WTC11 (cell line): ENCODE results near the gene NT5C3B. TPM values are rescaled to one million over a fixed set of nuclear protein-coding genes. Genes with fewer than 3 reads are reported as not detected.
A peak's percentile ranks its signal among the peaks of the same experiment; 100 is the strongest.

Experiments
- ATAC-seq: fragments of 200-7000 bp; cut with Tn5 transposase; 2 replicates; pipeline ENCODE4 v1.10.0; 2021; ENCODE audit warnings: mild to moderate bottlenecking, moderate library complexity
- Bru-seq: library from RNA; stranded (reverse); fragments of 400-500 nt; gene quantifications from one replicate; lab custom pipeline; 2021; lab: Mats Ljungman, UMichigan
- CTCF ChIA-PET: fragments of 300-600 bp; sonication (Branson Sonifier 250); formaldehyde crosslinking; loops from one replicate; lab custom pipeline; 2021; ENCODE audit warnings: antibody characterized with exemption; lab: Charles Lee
- POLR2A ChIA-PET: fragments of 350-600 bp; sonication (Branson Sonifier 250); formaldehyde crosslinking; loops from one replicate; lab custom pipeline; 2021; ENCODE audit warnings: antibody characterized with exemption; lab: Charles Lee
- DNase-seq: peaks from one replicate; pipeline ENCODE4 v3.0.0; 2021; ENCODE audit warnings: low spot score
- H3K27ac Mint-ChIP-seq: 2 replicates; pipeline ENCODE4 v1.8.0; 2021; ENCODE audit warnings: mixed read lengths
- H3K27me3 Mint-ChIP-seq: 2 replicates; pipeline ENCODE4 v1.8.0; 2021; ENCODE audit warnings: low read depth, mild to moderate bottlenecking, moderate library complexity, mixed read lengths
- H3K36me3 Mint-ChIP-seq: 2 replicates; pipeline ENCODE4 v1.8.0; 2021; ENCODE audit warnings: mixed read lengths
- H3K4me1 Mint-ChIP-seq: 2 replicates; pipeline ENCODE4 v1.8.0; 2022; ENCODE audit warnings: mixed read lengths
- H3K4me3 Mint-ChIP-seq: 2 replicates; pipeline ENCODE4 v1.8.0; 2021; ENCODE audit warnings: mild to moderate bottlenecking, moderate library complexity, mixed read lengths
- H3K9me3 Mint-ChIP-seq: 2 replicates; pipeline ENCODE4 v1.8.0; 2021; ENCODE audit warnings: mixed read lengths
- AFF4 ChIP-seq: sonication (generic); formaldehyde crosslinking; IDR thresholded peaks from 2 replicates; pipeline ENCODE4 v1.8.1; 2023; ENCODE audit warnings: mild to moderate bottlenecking, missing genetic modification reagents, borderline replicate concordance
- ARID4B ChIP-seq: sonication (generic); formaldehyde crosslinking; IDR thresholded peaks from 2 replicates; pipeline ENCODE4 v1.8.0; 2023; ENCODE audit warnings: missing genetic modification reagents, mild to moderate bottlenecking, borderline replicate concordance
- E2F1 ChIP-seq: sonication (generic); formaldehyde crosslinking; IDR thresholded peaks from 2 replicates; pipeline ENCODE4 v1.8.0; 2022; ENCODE audit warnings: mild to moderate bottlenecking, missing genetic modification reagents
- ETV6 ChIP-seq: sonication (generic); formaldehyde crosslinking; IDR thresholded peaks from 2 replicates; pipeline ENCODE4 v1.8.1; 2022; ENCODE audit warnings: mild to moderate bottlenecking, missing genetic modification reagents
- HMGXB4 ChIP-seq: sonication (generic); formaldehyde crosslinking; IDR thresholded peaks from 2 replicates; pipeline ENCODE4 v1.8.1; 2023; ENCODE audit warnings: mild to moderate bottlenecking, moderate library complexity, missing genetic modification reagents
- MAX ChIP-seq: sonication (generic); formaldehyde crosslinking; IDR thresholded peaks from 2 replicates; pipeline ENCODE4 v1.8.0; 2022; ENCODE audit warnings: mild to moderate bottlenecking, missing genetic modification reagents
- MYBL2 ChIP-seq: sonication (generic); formaldehyde crosslinking; IDR thresholded peaks from 2 replicates; pipeline ENCODE4 v1.8.1; 2023; ENCODE audit warnings: mild to moderate bottlenecking, moderate library complexity, missing genetic modification reagents
- RORB ChIP-seq: fragments of 250-450 bp; sonication (Bioruptor Pico); IDR thresholded peaks from 2 replicates; pipeline ENCODE4 v1.9.0; 2021; ENCODE audit warnings: mild to moderate bottlenecking
- ZNF138 ChIP-seq: sonication (generic); formaldehyde crosslinking; conservative IDR thresholded peaks from 2 replicates; pipeline ENCODE4 v1.8.1; 2022; ENCODE audit warnings: mild to moderate bottlenecking, moderate library complexity, missing genetic modification reagents
- ZNF425 ChIP-seq: fragments of 250-450 bp; sonication (Bioruptor Pico); conservative IDR thresholded peaks from 2 replicates; pipeline ENCODE4 v1.9.0; 2021; ENCODE audit warnings: mild to moderate bottlenecking
- long read RNA-seq, 3 experiments: library from RNA in 1 of 3; library from capped mRNA in 1 of 3; library from polyadenylated mRNA in 1 of 3; unstranded in 2 of 3; stranded (forward) in 1 of 3; transcript quantifications; one replicate each; pipeline ENCODE4 v2.0.0, GENCODE V29; 2021
- total RNA-seq: library from RNA; stranded (reverse); gene quantifications from 3 replicates; pipeline ENCODE4 v1.2.3, GENCODE V29; 2021

Gene NT5C3B
- total RNA-seq (58.1 to 62.9 TPM (median 59.4 TPM) in 3 replicates), Bru-seq, nascent RNA (percentile 69 among the genes with signal in this experiment)
- long read RNA-seq, experiment 1, transcript NT5C3B-216 (8 exons, 1,534 nt) = major isoform, 109 of 203 reads
- long read RNA-seq, experiment 1, transcript NT5C3B-206 (9 exons, 1,573 nt) = minor isoform, 9 of 203 reads
- long read RNA-seq, experiment 1, transcript NT5C3B-203 (9 exons, 975 nt) = minor isoform, 33 of 203 reads
- long read RNA-seq, experiment 1, partial matches to known transcripts = 6 of 203 reads
- long read RNA-seq, experiment 1, other reads (novel, unspliced or antisense) = 40 of 203 reads
- long read RNA-seq, experiment 2, transcript NT5C3B-216 (8 exons, 1,534 nt) = major isoform, 45 of 86 reads
- long read RNA-seq, experiment 2, transcript NT5C3B-203 (9 exons, 975 nt) = minor isoform, 6 of 86 reads
- long read RNA-seq, experiment 2, partial matches to known transcripts = 4 of 86 reads
- long read RNA-seq, experiment 2, other reads (novel, unspliced or antisense) = 26 of 86 reads
- long read RNA-seq, experiment 3, transcript NT5C3B-203 (9 exons, 975 nt) = major isoform, 36 of 58 reads
- long read RNA-seq, experiment 3, transcript NT5C3B-216 (8 exons, 1,534 nt) = minor isoform, 5 of 58 reads
- long read RNA-seq, experiment 3, partial matches to known transcripts = 3 of 58 reads
- long read RNA-seq, experiment 3, other reads (novel, unspliced or antisense) = 14 of 58 reads

GRCh38 chr17:41835800-41836549 is at the start of gene NT5C3B:
NT5C3B (minus strand) TSS chr17:41836232; CDS start chr17:41836193, 39 bp downstream.
- Mint-ChIP-seq H3K4me3 (peak within 1 kb of the TSS; percentile 81), H3K27me3 (peaks cover 14% of the 10 kb centered on the region), H3K4me1 (peaks cover 9% of the 10 kb centered on the region), H3K27ac (no peak within 1 kb of the TSS), H3K36me3 (peaks cover 22% of the 10 kb centered on the region), H3K9me3 (no peaks in the 10 kb centered on the region)
- ATAC-seq (peak; percentile 84), DNase-seq (peak; percentile 60)
- CTCF ChIA-PET = interaction anchor here (1.0 to 1.9 kb wide), 6 partner anchors 25 to 140 kb away, joined by 5 to 10 read pairs (median 6); partner anchors contain the start of genes JUP and P3H4
- POLR2A ChIA-PET = interaction anchor here (0.6 to 1.2 kb wide), 3 partner anchors 9 to 50 kb away, joined by 3 to 7 read pairs (median 3); partner anchors contain the start of genes JUP and KLHL11
- TF ChIP-seq AFF4 (CRISPR knock-in tag) (0 out of 2 replicates have a peak, but pooled peaks have one; percentile 40), ARID4B (CRISPR knock-in tag) (no peak), ETV6 (CRISPR knock-in tag) (peak; percentile 49), E2F1 (CRISPR knock-in tag) (no peak), HMGXB4 (peak; percentile 66)

- no peak for DNase-seq
- Mint-ChIP-seq H3K27me3 (no peaks in the 10 kb centered on the region), H3K9me3 (no peaks in the 10 kb centered on the region), H3K4me1 (no peaks in the 10 kb centered on the region), H3K27ac (0 out of 2 replicates have a peak overlapping the region, but pooled peaks have one; percentile 27), H3K4me3 (no peak overlapping the region), H3K36me3 (peaks cover 77% of the 10 kb centered on the region)
- no peak for ATAC-seq
- ChIA-PET CTCF (interaction anchor here (1.1 to 1.2 kb wide), 2 partner anchors 150 to 190 kb away, joined by 3 read pairs; no protein-coding TSS in a partner anchor), POLR2A (interaction anchor here (0.6 kb wide), 1 partner anchor 413 kb away, joined by 5 read pairs; no protein-coding TSS in a partner anchor)
- no peak for TF ChIP-seq ZNF425 (CRISPR knock-in tag)
- TF ChIP-seq MAX (CRISPR knock-in tag) = no peak
- TF ChIP-seq MYBL2 (CRISPR knock-in tag) = no peak
- no peak for TF ChIP-seq RORB (CRISPR knock-in tag)
- TF ChIP-seq ZNF138 = no peak
Measured at GRCh38 chr17:41885733-41886132, 49.7 kb upstream of the NT5C3B start.
